ENCODE data around the gene ARHGEF17. TPM values are rescaled to one million over a fixed set of nuclear protein-coding genes. Genes with fewer than 3 reads are reported as not detected.

Gene ARHGEF17
- total and polyA plus RNA-seq, 2 of the 13 experiments (the other 11 are each of a cell fraction or from before 2014, with no cell fraction given), result 10.7 to 28.8 TPM

GRCh38 chr11:73331138-73331916 is 23.3 kb downstream of the ARHGEF17 start (continued):
- TF ChIP-seq ZFP91 (CRISPR knock-in tag; IDR thresholded peaks at IDR 0.05; ENCODE audit: borderline replicate concordance), result peak; percentile 40; the same call in 1 of the 2 replicates
- peak; percentile 74; the same call in 1 of the 2 replicates for TF ChIP-seq SP5 (CRISPR knock-in tag; IDR thresholded peaks at IDR 0.05; ENCODE audit: borderline replicate concordance, low read depth)
- TF ChIP-seq ASH2L (IDR thresholded peaks at IDR 0.05; ENCODE audit: insufficient read length, low read depth, low read length), result peak; percentile 96
- TF ChIP-seq HNRNPH1 (optimal IDR thresholded peaks at IDR 0.05; ENCODE audit: low read depth, low read length), result no peak
- TF ChIP-seq ZEB1 (IDR thresholded peaks at IDR 0.05; ENCODE audit: insufficient replicate concordance, low read depth), result peak; percentile 82
- peak; percentile 48; the same call in 1 of the 2 replicates for TF ChIP-seq MTA1 (CRISPR knock-in tag; IDR thresholded peaks at IDR 0.05; ENCODE audit: borderline replicate concordance)
- TF ChIP-seq ARID2 (CRISPR knock-in tag; IDR thresholded peaks at IDR 0.05; ENCODE audit: borderline replicate concordance), result peak; percentile 77; the same call in 1 of the 2 replicates
- TF ChIP-seq ZNF563 (CRISPR knock-in tag; IDR thresholded peaks at IDR 0.05), result 0 out of 2 replicates have a peak, but pooled peaks have one; percentile 72
- peak; percentile 69; the same call in 1 of the 2 replicates for TF ChIP-seq SMYD3 (CRISPR knock-in tag; IDR thresholded peaks at IDR 0.05)
- no peak for TF ChIP-seq ZNF256 (CRISPR knock-in tag; conservative IDR thresholded peaks at IDR 0.05)
- peak; percentile 74 for TF ChIP-seq NR2F6 (IDR thresholded peaks at IDR 0.05)
- TF ChIP-seq NR2F6 (CRISPR knock-in tag; IDR thresholded peaks at IDR 0.05), result peak; percentile 72
- no peak for TF ChIP-seq ZBTB21 (CRISPR knock-in tag; IDR thresholded peaks at IDR 0.05)
- no peak for TF ChIP-seq ZBTB40 (IDR thresholded peaks at IDR 0.05)
- TF ChIP-seq ZBTB40 (CRISPR knock-in tag; IDR thresholded peaks at IDR 0.05), result 0 out of 2 replicates have a peak, but pooled peaks have one; percentile 26
- peak; percentile 53; the same call in 1 of the 2 replicates for TF ChIP-seq MIER3 (CRISPR knock-in tag; IDR thresholded peaks at IDR 0.05; ENCODE audit: borderline replicate concordance)
- 0 out of 2 replicates have a peak, but pooled peaks have one; percentile 38 for TF ChIP-seq HOXA5 (CRISPR knock-in tag; IDR thresholded peaks at IDR 0.05)
- peak; percentile 37; the same call in 1 of the 2 replicates for TF ChIP-seq BORCS8-MEF2B (CRISPR knock-in tag; IDR thresholded peaks at IDR 0.05)
- TF ChIP-seq NCOA1 (CRISPR knock-in tag; IDR thresholded peaks at IDR 0.05), result no peak

Data from HepG2 (cell line).